Astrocyte (in vitro differentiated cells and primary cell): ENCODE measurements around the gene FOXA2.
"Not testable (repeated sequence)": the region's sequence is repeated elsewhere in the genome, so short reads cannot be mapped to it uniquely, and the experiment has no call there.

Source experiments
- EZH2 ChIP-seq: IDR thresholded peaks from 2 replicates; pipeline ENCODE4 v1.6.1; 2012; ENCODE audit warnings: mild to moderate bottlenecking, low read length, inconsistent platforms; ENCODE audit not compliant: insufficient read depth
- TF ChIP-seq, protein P1 (sequence below): IDR thresholded peaks from 2 replicates; pipeline ENCODE4 v1.5.1; 2011; ENCODE audit warnings: low read depth, mild to moderate bottlenecking, inconsistent platforms, low read length, moderate library complexity; ENCODE audit not compliant: insufficient read depth

DNA sequence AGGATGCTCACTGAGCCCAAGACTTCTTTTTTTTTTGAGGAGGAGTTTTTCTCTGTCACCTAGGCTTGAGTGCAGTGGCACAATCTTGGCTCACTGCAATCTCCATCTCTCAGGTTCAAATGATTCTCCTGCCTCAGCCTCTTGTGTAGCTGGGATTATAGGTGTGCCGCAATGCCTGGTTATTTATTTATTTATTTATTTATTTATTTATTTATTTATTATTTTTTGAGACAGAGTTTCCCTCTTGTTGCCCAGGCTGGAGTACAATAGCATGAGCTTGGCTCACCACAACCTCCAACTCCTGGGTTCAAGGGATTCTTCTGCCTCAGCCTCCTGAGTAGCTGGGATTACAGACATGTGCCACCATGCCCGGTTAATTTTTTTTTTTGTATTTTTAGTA is 14.9 kb upstream of the FOXA2 start:
- TF ChIP-seq, protein P1, sequence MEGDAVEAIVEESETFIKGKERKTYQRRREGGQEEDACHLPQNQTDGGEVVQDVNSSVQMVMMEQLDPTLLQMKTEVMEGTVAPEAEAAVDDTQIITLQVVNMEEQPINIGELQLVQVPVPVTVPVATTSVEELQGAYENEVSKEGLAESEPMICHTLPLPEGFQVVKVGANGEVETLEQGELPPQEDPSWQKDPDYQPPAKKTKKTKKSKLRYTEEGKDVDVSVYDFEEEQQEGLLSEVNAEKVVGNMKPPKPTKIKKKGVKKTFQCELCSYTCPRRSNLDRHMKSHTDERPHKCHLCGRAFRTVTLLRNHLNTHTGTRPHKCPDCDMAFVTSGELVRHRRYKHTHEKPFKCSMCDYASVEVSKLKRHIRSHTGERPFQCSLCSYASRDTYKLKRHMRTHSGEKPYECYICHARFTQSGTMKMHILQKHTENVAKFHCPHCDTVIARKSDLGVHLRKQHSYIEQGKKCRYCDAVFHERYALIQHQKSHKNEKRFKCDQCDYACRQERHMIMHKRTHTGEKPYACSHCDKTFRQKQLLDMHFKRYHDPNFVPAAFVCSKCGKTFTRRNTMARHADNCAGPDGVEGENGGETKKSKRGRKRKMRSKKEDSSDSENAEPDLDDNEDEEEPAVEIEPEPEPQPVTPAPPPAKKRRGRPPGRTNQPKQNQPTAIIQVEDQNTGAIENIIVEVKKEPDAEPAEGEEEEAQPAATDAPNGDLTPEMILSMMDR = not testable (repeated sequence)
- not testable (repeated sequence) for TF ChIP-seq EZH2
